GM12878 (cell line): Measurements from ENCODE around the gene LRIT2.

Experiments used
- BCLAF1 ChIP-seq: fragments of 450-650 bp; IDR thresholded peaks from 2 replicates; pipeline ENCODE4 v1.6.1; 2017; ENCODE audit warnings: antibody characterized with exemption, mild to moderate bottlenecking, moderate library complexity
- EP300 ChIP-seq, 2 experiments: fragments of 150-350 bp in 1 of 2; IDR thresholded peaks; 2 replicates each; pipeline ENCODE4 v1.6.1; 2011 to 2012; ENCODE audit warnings: low read depth in 2 of 2, low read length in 2 of 2, borderline replicate concordance in 1 of 2, improper control_type of control experiment in 1 of 2, inconsistent platforms in 1 of 2; ENCODE audit not compliant: control insufficient read depth in 1 of 2
- HDGF ChIP-seq: fragments of 450-650 bp; IDR thresholded peaks from 2 replicates; pipeline ENCODE4 v1.6.1; 2016; ENCODE audit warnings: antibody characterized with exemption
- MXI1 ChIP-seq: fragments of 150-350 bp; IDR thresholded peaks from 2 replicates; pipeline ENCODE4 v1.6.1; 2011; ENCODE audit warnings: low read depth, mild to moderate bottlenecking, inconsistent platforms, low read length, improper control_type of control experiment
- PML ChIP-seq: IDR thresholded peaks from 2 replicates; pipeline ENCODE4 v1.6.1; 2012; ENCODE audit warnings: low read length, inconsistent platforms
- POLR2AphosphoS2 ChIP-seq: IDR thresholded peaks from 2 replicates; pipeline ENCODE4 v1.6.1; 2011; ENCODE audit warnings: low read depth, mild to moderate bottlenecking, low read length, improper control_type of control experiment, moderate library complexity
- POLR2AphosphoS5 ChIP-seq: IDR thresholded peaks from 2 replicates; pipeline ENCODE4 v1.6.1; 2011; ENCODE audit warnings: mild to moderate bottlenecking, low read length, inconsistent platforms
- RAD21 ChIP-seq: IDR thresholded peaks from 2 replicates; pipeline ENCODE4 v1.6.1; 2011; ENCODE audit warnings: mild to moderate bottlenecking, low read depth, low read length, moderate library complexity; ENCODE audit not compliant: insufficient read depth
- SIN3A ChIP-seq: IDR thresholded peaks from 2 replicates; pipeline ENCODE4 v1.6.1; 2012; ENCODE audit warnings: low read depth, low read length, improper control_type of control experiment
- SP1 ChIP-seq: IDR thresholded peaks from one replicate; pipeline ENCODE4 v1.6.1; 2011; ENCODE audit warnings: low read depth, low read length
- STAT3 ChIP-seq: IDR thresholded peaks from 2 replicates; pipeline ENCODE4 v1.6.1; 2011; ENCODE audit warnings: low read depth, low read length, improper control_type of control experiment

- no peak for TF ChIP-seq POLR2AphosphoS2
- TF ChIP-seq SP1, result no peak
- no peak for TF ChIP-seq BCLAF1
- no peak for TF ChIP-seq SIN3A
- TF ChIP-seq POLR2AphosphoS5, result no peak
- TF ChIP-seq MXI1, result no peak
- TF ChIP-seq HDGF, result no peak
- no peak for TF ChIP-seq STAT3
- no peak for TF ChIP-seq EP300 (IDR thresholded peaks at IDR 0.05; ENCODE audit: borderline replicate concordance in 1 of 2, control insufficient read depth in 1 of 2, low read depth in 2 of 2, low read length in 2 of 2)
- TF ChIP-seq PML, result no peak
- no peak for TF ChIP-seq RAD21
These were observed 13.3 kb downstream of the LRIT2 start for GRCh38 chr10:84212014-84212413.
